Measurements from ENCODE around the gene IGSF6.
"Not testable (repeated sequence)": the region's sequence is repeated elsewhere in the genome, so short reads cannot be mapped to it uniquely, and the experiment has no call there.

Gene IGSF6

DNA sequence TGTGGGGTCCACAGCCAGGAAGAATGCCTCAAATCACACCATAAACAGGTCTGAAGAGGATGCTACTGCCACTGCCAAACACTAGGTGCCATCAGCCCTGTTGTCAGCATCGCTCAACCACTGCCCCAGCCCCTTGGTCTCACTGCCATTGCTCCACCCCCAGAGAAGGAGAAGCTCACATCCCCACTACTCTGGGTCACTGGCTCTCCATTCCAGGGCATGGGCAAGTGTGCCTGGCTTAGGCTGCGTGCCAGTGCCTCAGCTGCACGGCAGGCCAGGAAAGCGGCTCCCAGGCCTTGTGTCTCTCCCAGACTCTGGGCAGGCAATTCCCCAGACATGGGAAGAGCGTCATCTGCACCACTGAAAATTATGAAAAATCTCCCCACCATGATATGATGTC, 1.2 kb upstream of the IGSF6 start:
- no peak for DNase-seq (ENCODE audit: low spot score)

GRCh38 chr16:21651515-21651914, 893 bp downstream of the IGSF6 start:
- no peak for DNase-seq (ENCODE audit: low spot score)

- no peak for DNase-seq (ENCODE audit: low spot score)
Measured at GRCh38 chr16:21650521-21650920, 1.9 kb downstream of the IGSF6 start.

DNA sequence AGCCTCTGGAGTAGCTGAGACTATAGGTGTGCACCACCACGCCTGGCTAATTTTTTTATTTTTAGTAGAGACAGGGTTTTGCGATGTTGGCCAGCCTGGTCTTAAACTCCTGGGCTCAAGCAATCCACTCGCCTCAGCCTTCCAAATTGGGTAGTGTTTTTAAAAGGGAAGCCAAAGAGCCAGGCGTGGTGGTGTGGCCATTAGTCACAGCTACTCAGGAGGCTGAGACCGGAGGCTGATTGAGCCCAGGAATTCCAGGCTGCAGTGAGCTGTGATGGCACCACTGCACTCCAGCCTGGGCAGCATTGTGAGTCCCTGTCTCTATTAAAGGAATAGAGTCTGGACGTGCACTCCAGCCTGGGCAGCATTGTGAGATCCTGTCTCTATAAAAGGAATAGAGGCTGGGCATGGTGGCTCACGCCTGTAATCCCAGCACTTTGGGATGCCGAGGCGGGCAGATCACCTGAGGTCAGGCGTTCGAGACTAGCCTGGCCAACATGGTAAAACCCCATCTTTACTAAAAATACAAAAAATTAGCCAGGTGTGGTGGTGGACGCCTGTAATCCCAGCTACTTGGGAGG, 2.5 kb downstream of the IGSF6 start:
- DNase-seq (ENCODE audit: low spot score): not testable (repeated sequence)

DNA sequence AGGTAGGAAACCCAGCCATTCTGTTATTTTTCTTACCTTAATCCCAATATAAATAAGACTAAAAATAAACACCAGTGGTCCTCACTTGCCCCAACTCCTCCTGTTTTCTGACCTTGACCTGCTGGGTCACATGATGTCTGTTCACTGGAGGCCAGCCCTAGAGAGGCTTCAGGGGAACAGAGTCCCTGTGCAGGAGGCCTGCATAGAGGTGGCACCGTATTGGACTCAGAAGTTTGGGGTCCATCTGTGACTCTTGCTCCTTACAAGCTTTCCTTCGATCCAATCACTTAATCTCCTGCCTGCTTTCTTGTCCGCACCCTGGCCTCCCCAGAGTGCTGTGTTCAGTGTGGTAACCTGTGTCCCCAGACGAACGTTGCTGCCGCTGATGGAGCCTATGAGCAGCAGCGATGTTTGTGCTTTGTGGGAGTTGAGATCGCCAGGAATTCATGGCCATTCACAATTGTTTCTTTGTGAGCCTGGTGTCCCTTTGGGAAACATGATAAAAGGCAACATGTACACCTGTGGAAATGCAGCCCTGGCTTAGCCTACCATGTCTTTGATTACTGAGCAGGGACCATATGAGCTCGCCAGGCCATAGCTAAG, 4.7 kb downstream of the IGSF6 start:
- DNase-seq (ENCODE audit: low spot score): no peak

DNA sequence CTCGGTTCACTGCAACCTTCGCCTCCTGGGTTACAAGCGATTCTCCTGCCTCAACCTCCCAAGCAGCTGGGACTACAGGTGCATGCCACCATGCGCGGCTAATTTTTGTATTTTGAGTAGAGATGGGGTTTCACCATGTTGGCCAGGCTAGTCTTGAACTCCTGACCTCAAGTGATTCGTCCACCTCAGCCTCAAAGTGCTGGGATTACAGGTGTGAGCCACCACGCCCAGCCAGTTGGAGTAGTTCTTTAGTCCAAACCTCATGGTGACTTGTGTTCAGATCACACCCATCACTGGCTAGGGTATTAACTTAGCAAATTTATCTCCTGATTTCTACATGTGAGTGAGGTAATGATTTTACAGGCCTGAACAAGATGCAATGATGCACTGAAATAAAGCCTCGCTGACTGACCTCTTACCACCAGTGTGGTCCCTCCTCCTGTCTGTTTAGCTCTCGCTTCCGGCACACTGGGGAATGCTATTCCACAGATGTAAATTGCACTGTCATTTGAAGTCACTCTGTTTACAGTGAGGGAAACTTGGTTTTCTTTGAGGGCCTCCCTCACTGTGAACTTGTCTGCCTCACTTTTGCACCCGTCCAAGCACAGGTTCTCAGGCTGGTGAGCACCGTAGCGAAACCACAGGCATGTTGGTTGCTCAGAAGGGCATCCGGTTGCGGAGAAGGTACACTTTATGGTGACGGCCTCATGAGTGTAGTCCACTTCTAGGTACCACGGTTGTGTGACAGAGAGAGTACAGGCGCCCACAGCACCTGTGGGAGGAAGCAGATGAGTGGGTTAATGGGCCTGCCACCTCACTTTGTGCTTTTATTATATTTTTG, 5.5 kb downstream of the IGSF6 start:
- no peak for DNase-seq (ENCODE audit: low spot score)

DNA sequence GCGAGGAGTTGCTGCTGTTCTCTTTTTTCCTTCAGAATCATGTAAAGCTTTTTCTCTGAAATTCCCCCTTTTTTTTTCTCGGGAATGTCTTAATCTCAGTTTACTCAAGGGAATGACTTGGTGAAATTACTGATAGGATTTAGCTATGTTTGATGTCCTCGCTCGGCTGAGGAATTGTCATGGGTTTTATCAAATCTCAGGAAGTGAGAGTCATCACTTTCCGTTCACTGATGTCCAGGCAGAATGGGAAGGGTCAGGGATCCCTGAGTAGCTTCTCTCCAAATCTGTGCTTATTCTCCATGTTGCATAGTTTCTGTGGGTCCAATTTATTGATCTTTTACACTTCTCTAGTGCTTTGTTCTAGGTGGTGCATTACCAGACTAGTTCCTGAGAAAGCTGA, 6.3 kb downstream of the IGSF6 start:
- no peak for DNase-seq (ENCODE audit: low spot score)

- DNase-seq (ENCODE audit: low spot score): no peak
Measured at GRCh38 chr16:21645261-21645721, 7.1 kb downstream of the IGSF6 start.

DNA sequence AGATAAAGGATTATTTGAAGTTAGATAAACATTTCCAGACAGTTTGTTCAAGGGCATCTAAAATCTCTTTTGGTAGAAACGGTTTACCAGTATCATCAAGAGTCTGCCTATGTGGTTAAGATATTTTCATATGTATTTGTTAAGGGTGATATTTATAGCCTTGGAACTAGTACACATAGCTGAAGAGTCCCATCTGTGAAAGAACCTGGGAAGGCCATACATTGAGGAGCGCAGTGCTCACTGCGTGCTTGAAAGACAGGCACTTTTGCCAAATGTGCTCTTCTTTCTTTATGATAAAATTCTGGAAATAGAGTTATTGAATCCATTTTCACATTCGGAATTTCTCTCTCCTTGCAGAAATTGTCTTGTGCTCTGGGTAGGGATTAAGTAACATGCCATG, 7.7 kb downstream of the IGSF6 start:
- DNase-seq (ENCODE audit: low spot score): no peak

GRCh38 chr16:21643785-21644184, 8.6 kb downstream of the IGSF6 start:
- DNase-seq (ENCODE audit: low spot score): no peak

DNA sequence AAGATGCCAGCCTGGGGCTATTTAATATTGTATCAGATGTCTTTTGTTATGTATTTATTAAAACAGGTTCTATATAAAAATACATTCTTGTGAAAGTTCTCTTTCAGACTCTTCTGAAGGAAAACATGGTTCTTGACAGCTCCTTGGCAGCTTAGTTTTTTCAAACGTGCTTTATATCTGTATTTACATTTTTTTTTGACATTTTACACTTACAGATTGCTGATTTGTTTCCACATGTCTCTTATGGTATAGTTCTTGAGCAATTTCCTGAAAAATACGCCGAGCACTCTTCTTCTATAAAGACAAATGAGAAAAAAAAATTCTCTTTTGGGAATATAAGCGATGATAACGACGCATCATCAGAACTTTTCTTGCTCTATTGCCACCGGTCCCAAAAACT, 9.5 kb downstream of the IGSF6 start:
- no peak for DNase-seq (ENCODE audit: low spot score)

DNA sequence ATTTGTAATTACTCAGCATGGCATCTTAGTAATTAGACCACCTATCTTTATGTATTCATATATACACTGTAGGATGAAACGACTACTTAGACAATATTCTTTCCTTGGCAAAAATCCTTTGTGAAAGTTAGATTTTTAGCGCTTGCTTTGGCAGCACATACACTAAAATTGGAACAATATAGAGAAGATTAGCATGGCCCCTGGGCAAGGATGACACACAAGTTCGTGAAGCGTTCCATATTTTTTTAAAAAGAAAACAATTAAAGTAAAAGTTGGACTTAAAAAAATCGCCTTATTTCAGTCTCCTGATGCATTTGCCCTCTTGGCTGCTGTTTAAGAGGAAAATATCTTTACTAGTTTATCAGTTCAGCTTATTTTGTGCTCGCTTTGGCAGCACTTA, 10.5 kb downstream of the IGSF6 start:
- no peak for DNase-seq (ENCODE audit: low spot score)

DNA sequence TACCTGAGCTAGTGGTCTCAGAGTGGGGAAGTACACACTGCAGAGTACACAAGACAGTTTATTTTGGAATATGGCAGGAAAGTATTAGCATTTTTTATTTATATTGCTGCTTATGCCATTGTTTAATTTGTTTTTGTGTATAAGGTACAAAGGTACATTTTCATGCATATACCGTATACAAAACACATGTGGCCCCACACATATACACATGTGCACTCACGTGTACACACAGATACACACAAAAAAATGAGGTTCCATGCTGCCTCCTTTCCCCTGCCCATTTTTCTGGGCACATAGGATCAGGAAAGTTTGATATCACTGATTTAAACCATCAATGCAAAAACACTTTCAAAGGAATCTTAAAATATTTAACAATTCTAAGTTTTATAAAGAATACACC, 12.9 kb downstream of the IGSF6 start:
- DNase-seq (ENCODE audit: low spot score): no peak

DNA sequence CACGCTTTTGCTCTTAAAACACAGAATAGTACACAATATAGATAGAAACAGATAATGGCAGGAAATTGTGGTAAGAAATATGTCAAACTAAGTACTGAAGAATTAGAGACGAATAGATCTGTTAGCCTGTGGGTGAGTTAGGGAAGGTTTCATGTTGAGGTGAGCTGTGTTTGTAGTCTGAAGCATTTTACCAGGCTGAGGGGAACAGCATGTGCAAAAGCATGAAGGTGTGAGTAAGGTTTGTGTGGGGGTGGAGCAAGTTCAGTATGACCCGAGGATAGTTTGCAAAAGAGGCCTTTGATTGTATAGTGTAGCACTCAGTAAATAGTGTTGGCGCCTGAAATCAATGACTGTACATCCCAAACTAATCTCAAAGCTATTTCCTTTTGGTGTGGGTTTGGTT, 13.8 kb downstream of the IGSF6 start:
- peak; percentile 70 for DNase-seq (ENCODE audit: low spot score)

- DNase-seq (ENCODE audit: low spot score): no peak
Measured at GRCh38 chr16:21637032-21637968, 15.1 kb downstream of the IGSF6 start.

DNA sequence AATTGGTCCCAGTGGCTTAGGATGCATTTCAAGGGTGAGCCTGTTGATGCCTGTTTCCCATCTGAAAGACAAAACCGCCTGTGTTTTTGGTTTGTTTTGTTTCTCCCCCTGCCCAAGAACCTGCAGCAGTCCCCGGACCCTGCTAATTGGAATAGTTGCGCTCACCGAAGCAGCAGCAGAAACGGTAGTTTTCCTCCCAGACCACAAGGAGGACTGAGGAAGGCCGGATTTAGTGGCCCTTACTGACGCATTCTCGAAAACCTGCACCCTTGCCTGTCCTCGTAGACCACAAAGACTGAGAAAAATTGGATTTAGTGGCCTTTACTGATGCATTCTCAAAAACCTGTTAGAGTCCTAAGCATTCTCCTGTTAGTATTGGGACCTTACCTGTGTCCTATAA, 16.7 kb downstream of the IGSF6 start:
- DNase-seq (ENCODE audit: low spot score): not testable (repeated sequence)

GRCh38 chr16:21634216-21634615, 18.2 kb downstream of the IGSF6 start:
- DNase-seq (ENCODE audit: low spot score): no peak

- not testable (repeated sequence) for DNase-seq (ENCODE audit: low spot score)
Measured at GRCh38 chr16:21631951-21632575, 20.3 kb downstream of the IGSF6 start.

GRCh38 chr16:21631376-21631775, 21.0 kb downstream of the IGSF6 start:
- DNase-seq (ENCODE audit: low spot score): not testable (repeated sequence)

DNA sequence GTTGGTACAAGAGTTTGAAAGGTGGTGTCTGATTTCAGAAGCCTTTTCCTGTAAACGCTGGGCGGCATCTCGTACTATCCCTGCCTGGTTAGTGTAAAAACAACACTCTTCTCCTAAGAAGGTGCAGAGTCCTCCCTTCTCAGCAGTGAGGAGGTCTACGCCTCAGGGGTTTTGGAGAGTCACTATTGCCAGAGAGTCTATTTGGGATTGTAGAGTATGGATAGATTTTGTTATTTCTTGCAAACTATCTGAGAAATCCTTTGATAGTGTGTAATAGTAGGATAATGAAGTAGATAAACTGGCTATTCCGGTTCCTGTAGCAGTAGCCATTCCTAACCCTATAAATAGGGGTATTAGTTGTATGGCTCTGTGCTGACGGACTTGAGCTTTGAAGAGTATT, 21.5 kb downstream of the IGSF6 start:
- DNase-seq (ENCODE audit: low spot score): not testable (repeated sequence)
